NCI-H510A (cell line): ENCODE measurements around the gene SLC46A3.
"Not testable (repeated sequence)": the region's sequence is repeated elsewhere in the genome, so short reads cannot be mapped to it uniquely, and the experiment has no call there.

Source experiments
- DNase-seq: peaks from one replicate; lab custom pipeline; 2025; lab: John Stamatoyannopoulos, UW

SLC46A3 gene

DNA sequence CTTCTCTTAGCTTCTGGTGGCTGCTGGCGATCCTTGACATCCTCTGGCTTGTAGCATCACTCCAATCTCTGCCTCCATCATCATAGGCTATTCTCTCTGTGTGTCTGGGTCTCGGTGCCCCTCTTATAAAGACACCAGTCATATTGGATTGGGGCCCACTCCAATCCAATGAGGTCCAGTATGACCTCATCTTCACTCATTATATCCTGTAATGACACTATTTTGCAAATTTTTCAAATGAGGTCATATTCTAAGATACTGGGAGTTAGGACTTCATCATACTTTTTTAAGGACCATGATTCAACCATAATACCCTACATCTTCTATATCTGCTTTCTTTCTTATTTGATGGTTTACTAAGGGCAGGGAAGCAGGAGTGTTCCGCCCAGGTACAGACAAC lies 12.0 kb upstream of the SLC46A3 start:
- no peak for DNase-seq

DNA sequence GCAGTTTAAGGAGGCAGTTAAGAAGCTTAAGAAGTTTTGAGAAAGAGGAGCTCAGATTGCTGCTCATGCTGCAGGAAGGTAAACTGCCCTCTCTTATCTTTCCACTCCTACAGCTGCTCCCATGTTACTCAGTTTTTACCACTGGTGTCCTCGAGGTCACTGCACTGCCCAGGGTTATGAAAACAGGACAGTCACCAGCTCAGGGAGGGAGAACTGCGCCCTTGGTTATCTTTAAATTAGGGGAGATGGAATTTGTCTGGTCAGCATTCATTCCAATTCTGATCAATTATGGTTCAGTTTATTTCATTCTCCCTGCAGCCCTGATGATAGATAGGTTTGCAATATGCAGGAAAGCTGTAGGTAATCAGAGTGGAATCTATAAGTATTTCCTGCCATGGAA lies 10.8 kb upstream of the SLC46A3 start:
- no peak for DNase-seq

DNA sequence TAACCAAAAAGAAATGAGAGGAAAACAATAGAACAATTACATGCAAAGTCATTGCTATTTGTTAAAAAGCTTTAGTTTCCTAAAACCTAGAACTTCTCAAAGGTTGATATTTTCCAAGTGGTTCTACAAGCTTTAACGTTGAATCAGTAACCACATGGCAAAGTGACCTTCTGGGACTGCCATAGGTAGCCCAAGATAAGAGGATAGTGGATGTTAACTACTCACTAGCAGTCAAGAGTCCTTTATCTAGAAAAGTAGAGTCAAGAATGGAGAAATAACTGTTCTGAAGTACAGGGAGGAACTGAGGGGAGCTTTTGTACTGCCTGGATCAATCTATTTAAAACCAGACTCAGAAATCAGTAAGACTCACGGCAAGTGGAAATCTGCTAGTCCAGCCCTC lies 9.9 kb upstream of the SLC46A3 start:
- no peak for DNase-seq

DNA sequence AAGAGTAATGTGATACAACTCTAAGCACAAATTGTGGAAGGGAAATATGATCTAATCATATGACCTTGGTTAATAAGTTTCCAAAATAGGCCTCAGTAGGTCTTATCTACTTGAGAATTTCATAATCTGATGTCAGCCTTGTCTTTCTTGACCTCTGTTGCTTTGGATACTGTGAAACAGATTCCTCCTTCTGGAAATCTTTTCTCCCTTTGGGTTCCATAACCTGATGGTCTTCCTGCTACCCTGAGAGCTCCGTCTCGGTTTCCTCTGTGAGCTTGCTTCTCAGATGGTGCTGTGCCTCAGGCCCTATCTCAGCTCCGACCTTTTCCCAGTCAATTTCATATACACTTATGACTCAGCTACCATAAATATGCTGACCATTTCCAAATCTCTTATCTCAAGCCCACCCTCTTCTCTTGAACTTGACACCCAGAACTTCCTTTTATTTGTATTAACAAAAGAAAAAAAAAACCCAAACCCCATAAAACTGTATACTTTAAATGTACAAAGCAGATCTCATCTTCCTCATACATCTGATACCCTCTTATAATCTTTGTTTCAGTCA lies 6.4 kb upstream of the SLC46A3 start:
- DNase-seq = no peak

DNA sequence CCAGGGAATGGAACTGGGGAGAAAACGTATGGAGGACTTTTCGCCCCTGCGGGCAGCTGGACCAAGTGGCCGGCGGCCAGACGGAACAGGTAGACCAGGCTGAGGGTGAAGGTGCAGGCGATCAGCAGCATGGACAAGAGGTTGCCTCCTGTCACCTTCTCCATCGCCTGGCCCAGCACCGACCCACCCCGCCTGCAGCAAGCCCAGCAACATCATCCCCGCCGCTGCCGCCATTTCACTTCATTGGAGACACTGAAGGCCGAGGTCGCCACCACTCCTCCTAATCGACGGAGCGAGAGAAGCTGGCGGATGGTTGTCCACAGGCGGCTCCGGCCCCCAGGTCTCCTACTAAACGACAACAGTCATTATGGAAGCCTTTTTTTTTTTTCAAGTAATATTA lies 5.0 kb upstream of the SLC46A3 start:
- DNase-seq = no peak

DNA sequence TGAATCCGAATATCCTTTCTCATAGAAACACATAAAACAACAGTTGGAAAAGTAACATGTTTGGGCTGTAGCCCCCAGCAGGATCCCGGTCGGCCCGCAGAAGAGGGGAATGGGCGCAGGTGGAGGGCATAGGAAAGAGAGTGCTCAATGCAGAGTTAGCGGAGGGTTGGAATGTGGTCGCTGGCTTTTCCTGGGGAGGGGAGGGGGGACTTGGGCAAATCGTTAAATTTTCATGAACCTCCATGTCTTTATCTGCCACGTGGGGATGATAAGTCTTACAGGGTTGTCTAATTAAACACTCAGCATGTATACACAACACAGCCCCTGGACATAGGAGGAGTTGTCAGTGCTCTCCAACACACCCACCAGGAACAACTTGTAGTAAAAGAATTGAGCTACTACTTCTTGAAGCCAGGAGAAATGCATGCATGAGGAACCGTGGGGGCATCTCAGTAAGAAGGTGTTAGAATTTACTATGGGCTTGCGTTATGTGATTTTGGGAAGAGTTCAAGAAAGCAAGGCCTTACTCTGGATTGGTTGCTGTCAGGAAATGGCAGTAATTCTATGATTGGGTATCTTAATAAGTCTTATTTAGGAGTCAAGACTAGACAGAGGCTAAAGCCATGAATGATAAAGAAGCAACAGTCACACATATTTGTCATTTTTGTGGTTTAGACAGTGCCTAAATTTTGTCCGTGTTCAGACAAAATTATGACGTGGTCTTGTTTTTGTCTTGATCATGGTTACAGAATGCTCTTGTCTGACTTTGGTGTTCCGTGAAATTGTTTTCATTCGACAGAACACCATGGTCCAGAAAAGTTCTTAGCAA lies 671 bp upstream of the SLC46A3 start:
- DNase-seq = no peak

DNA sequence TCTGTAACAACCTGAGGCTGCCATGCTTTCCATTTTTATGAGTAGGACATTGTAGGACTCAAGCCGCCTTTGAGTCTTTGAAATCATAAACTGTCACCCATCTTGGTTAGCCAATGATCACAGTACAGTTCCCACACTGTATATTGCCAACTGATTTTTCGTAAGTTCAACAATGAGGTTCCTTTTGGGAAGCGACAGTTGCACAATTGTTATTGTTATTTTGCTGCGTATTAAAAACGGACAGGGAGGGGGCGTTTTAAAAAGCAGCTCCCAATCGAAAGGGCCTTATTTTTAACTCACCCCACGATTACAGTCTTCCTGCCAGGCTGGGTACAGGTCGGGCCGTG lies 601 bp downstream of the SLC46A3 start:
- DNase-seq = no peak

DNA sequence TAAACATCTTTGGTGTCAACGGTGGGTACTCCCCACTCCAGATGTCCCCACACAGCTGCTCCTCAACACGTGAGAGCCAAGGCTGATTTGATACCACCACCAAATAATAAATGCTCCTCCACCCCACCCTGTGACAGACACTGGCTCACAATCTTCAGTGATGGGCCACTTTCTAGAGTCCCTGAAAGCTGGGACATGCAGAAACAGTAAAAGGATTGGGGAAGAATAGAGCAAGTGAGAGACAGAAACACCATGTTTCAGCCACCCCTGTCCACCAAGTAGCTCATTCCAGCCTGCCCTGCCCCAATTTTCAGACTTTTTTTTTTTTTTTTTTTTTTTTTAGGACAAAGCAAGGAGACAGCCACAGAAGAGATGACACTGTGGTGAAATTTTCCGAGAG lies 1.6 kb downstream of the SLC46A3 start:
- no peak for DNase-seq

DNA sequence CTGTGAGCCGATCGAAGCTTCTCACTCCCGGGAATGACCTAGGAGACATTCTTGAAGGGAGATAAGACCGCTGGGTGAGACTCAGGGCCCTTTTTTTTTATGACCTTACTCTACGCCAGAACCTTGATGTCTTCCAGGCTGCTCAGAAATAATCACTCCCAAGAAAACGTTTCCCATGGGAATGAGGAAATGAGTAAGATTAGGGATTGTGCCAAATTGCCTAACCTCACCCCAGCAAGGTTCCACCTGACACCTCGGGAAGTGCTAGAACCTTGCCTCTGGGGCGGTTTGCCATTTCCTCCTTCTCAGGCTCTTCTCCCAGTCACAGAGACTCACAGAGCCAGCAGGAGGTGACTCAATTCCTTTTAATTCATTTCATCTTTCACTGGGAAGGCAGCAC lies 2.3 kb downstream of the SLC46A3 start:
- no peak for DNase-seq

DNA sequence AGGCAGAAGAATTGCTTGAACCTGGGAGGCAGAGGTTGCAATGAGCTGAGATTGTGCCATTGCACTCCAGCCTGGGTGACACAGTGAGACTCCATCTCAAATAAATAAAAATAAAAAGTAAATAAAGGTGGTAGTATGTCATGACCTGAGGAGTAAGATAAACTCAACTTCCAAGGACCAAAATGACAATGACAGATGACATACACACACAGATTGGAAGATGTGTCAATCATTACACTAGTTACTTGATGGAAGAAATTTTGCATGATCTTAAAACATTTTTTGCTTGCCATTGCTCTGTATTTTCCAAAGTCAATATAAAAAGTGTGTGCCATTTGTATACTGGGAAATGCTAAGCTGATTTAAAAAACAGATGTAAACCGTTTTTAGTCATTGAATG lies 4.1 kb downstream of the SLC46A3 start:
- DNase-seq = no peak

DNA sequence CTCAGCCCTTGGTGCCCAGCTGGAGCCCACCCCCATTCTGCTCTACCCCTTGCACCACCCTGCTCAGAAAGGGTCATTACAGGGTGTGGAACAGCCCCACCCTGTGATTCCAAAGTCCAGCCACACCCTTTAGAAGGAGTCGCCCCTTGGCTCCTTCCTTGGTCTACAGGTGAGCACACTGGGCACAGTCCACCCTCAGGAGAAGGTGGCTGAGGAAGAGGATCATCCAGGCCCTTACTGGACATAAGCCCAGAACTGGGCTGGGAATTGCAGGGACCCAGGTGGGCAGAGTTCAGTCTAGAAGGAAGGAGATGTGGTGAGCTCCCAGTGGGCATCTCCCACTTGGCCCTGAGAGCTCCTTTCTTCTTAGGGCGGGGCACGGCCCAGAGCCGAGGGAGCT lies 8.6 kb downstream of the SLC46A3 start:
- DNase-seq = no peak

DNA sequence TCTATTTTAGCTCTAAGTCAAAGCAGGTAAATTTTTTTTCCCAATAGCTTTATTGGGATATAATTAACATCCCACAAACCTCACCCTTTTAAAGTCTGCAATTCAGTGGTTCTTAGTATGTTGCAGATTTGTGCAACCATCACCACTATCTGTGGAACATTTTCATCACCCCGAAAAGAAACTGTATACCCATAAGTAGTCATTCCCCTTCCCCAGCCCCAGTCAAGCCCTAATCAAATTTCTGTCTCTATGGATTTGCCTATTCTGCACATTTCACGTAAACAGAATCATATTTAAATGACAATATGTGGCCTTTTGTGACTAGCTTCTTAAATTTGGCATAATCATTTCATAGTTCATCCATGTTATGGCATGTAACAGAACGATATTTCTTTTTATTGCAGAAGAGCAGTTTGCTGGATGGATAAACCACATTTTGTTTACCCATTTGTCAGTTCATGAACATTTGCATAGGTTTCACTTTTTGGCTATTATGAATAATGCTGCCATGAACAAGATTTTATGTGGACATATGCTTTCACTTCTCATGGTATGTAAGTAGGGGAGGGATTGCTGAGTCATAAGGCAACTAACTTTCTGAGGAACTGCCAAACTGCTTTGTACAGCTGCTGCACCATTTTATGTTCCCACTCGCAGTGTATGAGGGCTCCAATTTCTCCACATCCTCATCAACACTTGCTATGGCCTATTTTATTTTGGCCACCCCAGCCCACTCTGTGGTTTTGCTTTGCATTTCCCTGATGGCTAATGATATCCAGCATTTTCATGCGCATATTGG lies 10.9 kb downstream of the SLC46A3 start:
- DNase-seq = no peak

DNA sequence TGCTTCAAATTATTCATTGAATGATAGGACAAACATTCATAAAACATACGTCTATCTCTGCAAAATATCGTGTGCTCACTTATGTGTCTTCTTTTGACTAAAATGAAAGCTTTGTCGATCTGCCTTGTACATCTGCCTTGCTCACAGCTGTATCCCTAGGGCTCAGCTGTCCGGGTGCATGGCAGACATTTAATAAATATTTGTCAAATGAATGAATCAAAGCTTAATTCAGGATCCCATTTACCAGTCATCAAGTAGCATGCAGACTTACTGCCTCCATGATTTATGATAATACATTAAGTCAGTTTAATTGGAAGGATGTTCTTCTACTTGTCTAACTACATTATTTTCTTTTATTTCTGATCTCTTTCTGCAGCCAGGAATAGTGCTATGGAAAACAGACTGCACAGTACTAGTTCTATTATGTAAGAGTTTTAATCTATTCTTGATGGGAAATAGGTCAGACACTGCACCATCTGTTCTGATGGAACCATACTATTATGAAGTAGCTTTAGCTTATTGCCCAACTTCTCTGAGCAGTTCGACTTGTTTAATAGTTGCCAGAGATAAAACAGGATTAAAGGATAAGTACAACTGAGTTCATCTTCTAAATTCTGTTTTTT lies 13.2 kb downstream of the SLC46A3 start:
- DNase-seq = no peak

DNA sequence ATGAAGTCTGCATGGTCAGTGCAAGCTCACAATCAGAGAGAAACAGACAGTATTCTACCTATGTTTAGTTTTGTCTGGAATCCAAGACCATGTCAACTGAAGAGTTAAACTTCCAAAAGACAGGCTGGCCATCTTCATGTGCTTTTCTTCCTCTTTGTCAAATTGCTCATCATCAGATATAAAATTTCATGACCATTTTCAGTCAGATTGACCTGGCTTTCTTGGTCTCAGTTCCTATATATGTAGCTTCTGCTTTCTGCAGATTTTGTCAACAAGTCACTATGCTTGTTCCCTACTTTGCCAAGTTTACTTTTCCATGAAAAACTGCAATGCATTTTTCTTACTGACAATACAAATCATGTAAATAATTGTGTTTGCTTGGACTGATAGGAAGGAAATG lies 13.9 kb downstream of the SLC46A3 start:
- no peak for DNase-seq

DNA sequence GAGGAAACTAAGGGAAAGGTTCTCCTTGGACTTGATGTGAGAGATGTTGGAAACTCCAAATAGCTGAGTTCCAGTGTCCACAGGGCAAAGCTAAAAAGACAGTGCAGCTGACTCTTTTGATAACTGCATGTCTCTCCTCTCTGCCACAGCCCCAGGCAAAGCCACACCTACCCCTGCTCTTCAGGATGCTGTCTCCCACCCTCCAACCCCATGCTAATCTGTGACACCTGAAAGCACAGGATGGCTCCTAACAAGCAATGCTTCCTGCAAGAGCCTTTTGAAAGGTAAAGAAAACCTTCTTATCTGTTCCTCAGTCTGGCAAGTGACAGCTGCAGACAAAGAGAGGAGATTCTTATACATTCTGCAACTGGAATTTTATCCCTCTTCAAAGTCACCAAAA lies 14.5 kb downstream of the SLC46A3 start:
- DNase-seq = no peak

DNA sequence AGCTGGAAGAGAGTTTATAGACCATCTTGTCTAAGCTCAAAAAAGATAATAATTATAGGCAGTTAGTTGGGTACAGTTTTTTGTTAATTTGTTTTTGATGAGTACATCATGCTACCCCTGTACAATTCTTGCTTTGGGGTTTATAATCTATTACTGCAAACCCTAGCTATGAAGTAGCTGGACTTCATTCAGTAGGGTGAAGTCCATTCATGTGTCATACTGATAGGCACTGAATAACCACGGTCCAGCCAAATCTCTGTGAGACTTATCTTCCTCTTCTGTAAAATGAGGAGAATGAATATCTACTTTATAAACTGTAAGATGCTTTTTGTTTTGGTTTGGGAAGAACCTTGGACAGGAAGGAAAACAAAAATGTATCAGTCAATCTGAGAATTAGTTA lies 19.5 kb downstream of the SLC46A3 start:
- no peak for DNase-seq

DNA sequence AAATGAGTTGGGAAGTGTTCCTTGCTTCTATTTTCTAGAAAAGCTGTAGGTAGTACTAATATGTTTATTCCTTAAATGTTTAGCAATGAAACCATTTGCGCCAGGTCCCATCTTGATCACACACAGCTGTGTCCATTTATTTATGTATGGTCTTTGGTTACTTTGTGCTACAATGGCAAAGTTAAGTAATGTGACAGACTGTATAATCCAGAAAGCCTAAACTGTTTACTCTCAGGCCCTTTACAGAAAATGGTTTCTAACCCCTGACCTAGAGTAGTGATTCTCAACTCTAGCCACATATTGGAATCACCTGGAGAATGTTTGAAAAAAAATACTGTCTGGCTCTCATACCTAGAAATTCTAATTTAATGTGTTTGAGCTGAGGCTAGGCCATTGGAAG lies 21.3 kb downstream of the SLC46A3 start:
- DNase-seq = no peak

DNA sequence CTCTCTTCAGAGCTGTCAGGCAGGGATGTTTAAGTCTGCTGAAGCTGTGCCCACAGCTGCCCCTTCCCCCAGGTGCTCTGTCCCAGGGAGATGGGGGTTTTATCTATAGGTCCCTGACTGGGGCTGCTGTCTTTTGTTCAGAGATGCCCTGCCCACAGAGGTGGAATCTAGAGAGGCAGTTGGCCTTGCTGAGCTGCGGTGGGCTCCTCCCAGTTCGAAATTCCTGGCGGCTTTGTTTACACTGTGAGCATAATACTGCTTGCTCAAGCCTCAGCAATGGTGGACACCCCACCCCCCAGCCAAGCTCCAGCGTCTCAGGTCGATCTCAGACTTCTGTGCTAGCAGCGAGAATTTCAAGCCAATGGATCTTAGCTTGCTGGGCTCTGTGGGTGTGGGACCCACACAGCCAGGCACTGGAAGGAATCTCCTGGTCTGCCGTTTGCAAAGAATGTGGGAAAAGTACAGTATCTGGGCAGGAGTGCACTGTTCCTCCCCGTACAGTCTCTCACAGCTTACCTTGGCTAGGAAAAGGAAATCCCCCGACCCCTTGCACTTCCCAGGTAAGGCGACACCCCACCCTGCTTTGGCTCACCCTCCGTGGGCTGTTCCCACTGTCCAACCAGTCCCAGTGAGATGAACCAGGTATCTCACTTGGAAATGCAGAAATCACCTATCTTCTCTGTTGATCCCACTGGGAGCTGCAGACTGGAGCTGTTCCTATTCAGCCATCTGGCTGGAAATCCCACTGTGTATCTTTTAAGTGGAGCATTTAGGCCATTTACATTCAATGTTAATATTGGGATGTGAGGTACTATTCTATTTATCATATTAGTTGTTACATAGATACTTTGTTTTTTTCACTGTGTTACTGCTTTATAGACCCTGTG lies 24.9 kb downstream of the SLC46A3 start:
- DNase-seq = peak; percentile 14

DNA sequence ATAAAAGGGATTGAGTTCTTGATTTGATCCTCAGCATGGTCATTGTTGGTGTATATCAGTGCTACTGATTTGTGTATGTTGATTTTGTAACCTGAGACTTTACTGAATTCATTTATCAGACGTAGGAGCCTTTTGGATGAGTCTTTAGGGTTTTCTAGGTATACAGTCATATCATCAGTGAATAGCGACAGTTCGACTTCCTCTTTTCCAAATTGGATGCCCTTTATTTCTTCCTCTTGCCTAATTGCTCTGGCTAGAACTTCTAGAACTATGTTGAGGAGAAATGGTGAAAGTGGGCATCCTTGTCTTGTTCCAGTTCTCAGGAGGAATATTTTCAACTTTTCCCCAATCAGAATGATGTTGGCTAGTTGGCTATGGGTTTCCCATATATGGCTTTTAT lies 32.9 kb downstream of the SLC46A3 start:
- DNase-seq = no peak

DNA sequence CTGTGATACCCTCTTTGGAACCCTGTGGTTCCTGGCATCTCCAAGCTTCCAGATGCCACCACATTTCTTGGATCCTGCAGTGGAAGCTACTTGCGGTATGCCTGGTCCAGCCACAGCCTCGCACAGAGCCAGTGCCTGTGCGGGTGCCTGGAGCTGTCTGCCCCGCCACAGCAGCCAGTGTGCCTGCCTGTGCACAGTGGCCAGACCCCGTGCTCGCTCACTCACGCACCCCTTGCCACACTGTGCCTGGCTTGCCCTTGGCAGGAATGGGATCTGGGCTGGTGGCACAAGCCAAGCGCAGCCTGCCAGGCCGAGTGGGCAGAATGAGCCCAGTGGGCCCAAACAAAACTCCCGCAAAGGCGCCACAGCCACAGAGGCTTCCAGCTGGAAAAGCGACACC lies 33.7 kb downstream of the SLC46A3 start:
- no peak for DNase-seq

DNA sequence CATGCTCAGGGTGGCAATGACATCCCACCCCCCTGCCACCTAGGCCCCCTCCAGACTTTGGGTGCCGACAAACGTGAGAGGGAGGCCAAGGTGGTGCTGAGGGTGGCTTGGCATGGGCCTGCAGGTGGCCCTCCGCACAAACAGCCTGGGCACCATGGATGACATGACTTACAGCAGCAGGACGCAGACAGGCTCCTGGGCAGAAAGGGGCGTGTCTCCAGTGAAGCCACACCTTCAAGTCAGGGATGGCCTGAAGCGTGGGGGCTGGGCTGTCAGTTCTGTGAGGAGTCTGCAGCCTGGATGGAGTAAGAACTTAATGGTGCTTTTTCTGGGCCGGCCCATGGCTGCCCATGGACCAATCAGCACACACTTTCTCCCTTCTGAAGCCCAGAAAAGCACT lies 34.5 kb downstream of the SLC46A3 start:
- no peak for DNase-seq

DNA sequence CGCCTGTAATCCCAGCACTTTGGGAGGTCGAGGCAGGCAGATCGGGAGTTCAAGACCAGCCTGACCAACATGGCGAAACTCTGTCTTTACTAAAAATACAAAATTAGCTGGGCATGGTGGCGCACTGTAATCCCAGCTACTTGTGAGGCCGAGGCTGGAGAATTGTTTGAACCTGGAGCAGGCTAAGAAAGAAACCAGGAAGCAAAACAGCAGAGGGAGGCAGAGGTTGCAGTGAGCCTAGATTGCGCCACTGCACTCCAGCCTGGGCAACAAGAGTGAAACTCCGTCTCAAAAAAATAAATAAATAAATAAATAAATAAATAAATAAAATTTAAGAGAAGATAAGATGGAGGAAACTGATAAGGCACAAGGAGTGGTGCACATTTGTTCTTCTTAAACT lies 35.6 kb downstream of the SLC46A3 start:
- not testable (repeated sequence) for DNase-seq
